Cardiac fibroblast (primary cell): ENCODE measurements around the gene ARHGAP10.
A peak's percentile ranks its signal among the peaks of the same experiment; 100 is the strongest.
"Not testable (repeated sequence)": the region's sequence is repeated elsewhere in the genome, so short reads cannot be mapped to it uniquely, and the experiment has no call there.

Source experiments
- DNase-seq, 2 donors: peaks; one replicate each; pipeline versions ENCODE4 v3.0.0 to v3.0.0-alpha.2; 2010; ENCODE audit warnings: low read depth in 2 of 2
- H3K4me3 ChIP-seq, 2 donors: replicated peaks in 1 of 2; 1 replicate in 1 of 2; 2 replicates in 1 of 2; pipeline ENCODE4 v1.5.1; 2011; ENCODE audit warnings: low read depth in 2 of 2, low read length in 2 of 2, mild to moderate bottlenecking in 2 of 2, moderate library complexity in 1 of 2
- TF ChIP-seq, protein P1 (sequence below): IDR thresholded peaks from one replicate; pipeline ENCODE4 v1.5.1; 2011; ENCODE audit warnings: low read depth, mild to moderate bottlenecking, low read length, inconsistent platforms

Gene ARHGAP10

DNA sequence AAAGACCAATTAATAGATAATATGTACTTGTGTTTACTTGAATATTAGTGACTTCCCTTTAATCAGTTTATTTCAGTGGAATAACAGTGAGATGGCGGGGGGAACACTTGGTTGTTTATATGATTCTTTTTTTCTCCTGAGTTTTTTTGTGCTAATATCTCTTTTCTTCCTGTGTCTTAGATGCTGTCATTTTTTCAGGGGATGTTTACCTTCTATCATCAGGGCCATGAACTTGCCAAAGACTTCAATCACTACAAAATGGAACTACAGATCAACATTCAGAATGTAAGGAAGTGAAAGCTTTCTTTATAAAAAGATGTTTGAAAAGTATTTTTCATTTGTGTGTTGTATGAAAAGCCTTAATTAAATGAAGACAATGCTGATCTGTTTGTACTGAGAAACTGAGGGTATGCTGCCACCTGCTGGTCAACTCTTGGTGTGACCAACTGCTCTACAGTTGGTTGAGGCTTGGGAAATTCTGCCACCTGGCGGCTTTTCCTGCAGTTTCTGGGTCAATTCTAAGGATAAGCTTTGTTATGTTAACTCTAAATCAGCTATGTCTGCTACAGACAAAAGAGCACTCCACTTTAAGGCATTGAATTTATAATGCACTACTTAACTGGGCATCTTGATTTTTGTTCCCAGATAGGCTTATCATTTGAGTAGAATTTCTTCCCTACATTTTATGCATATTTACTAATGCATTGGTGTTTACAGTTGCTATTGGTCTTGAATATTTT, 134.8 kb downstream of the ARHGAP10 start:
- TF ChIP-seq, protein P1, sequence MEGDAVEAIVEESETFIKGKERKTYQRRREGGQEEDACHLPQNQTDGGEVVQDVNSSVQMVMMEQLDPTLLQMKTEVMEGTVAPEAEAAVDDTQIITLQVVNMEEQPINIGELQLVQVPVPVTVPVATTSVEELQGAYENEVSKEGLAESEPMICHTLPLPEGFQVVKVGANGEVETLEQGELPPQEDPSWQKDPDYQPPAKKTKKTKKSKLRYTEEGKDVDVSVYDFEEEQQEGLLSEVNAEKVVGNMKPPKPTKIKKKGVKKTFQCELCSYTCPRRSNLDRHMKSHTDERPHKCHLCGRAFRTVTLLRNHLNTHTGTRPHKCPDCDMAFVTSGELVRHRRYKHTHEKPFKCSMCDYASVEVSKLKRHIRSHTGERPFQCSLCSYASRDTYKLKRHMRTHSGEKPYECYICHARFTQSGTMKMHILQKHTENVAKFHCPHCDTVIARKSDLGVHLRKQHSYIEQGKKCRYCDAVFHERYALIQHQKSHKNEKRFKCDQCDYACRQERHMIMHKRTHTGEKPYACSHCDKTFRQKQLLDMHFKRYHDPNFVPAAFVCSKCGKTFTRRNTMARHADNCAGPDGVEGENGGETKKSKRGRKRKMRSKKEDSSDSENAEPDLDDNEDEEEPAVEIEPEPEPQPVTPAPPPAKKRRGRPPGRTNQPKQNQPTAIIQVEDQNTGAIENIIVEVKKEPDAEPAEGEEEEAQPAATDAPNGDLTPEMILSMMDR, result peak; percentile 93
- H3K4me3 ChIP-seq, result no peak overlapping the region
- DNase-seq, result peak; percentile 95

DNA sequence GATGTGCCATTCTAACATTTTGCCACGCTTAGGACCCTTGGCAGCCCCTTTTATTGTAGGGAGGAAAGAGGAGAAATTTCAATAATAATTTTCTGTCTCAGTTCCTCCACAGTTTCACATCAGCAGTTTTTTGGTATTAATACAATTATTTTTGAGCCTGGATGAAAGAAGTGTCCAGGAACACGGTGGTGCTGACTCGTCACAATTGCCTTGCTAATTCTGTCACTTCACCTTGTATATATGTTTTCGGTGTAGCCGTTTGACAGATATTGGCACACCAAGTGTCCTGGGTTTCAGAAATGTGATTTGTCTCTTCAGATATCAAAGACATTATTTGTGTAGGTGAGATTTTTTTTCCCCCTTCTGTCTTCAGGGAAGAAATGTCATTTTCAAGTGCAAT, 142.2 kb downstream of the ARHGAP10 start:
- H3K4me3 ChIP-seq, result no peak overlapping the region
- DNase-seq, result no peak
- TF ChIP-seq, protein P1, result no peak

DNA sequence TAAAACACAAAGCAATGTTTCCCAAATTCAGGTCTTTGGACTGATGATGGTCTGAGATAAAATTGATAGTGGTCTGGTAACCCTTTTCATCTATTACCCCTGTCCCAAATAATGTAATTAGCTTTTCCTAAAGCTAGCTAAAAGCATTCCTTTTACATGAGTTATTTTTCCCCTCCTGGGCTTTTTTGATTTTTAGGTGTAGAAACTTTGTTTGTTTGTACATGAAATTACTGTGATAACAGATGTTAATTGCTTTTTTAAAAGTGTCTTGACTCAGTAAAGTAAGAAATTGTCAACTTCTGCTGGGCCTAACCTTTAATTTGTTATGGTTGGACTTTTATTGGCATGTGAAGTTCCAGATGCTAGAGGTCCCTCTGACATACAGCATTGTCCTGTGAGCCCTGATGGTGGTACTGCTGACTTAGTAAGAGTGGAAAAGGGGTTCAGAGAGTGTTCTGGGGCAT, 145.5 kb downstream of the ARHGAP10 start:
- TF ChIP-seq, protein P1, result no peak
- no peak overlapping the region for H3K4me3 ChIP-seq
- no peak for DNase-seq

DNA sequence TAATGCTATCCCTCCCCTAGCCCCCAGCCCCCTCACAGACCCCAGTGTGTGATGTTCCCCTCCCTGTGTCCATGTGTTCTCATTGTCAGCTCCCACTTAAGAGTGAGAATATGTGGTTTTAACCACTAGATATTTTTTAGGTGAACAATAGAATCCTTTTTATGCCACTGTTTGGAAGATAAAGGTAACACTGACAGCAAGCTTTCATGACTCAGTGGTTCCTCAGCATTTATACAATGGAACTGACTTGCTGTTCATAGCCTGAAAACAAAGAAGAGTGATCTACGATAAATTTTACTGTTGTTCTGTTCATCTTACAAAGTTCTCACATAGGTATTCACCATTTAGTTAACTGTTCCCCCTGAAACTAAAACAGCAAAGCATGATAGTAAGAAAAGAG, 147.8 kb downstream of the ARHGAP10 start:
- DNase-seq, result peak in 1 of 2 donors; percentile 38
- no peak overlapping the region for H3K4me3 ChIP-seq
- TF ChIP-seq, protein P1, result no peak

DNA sequence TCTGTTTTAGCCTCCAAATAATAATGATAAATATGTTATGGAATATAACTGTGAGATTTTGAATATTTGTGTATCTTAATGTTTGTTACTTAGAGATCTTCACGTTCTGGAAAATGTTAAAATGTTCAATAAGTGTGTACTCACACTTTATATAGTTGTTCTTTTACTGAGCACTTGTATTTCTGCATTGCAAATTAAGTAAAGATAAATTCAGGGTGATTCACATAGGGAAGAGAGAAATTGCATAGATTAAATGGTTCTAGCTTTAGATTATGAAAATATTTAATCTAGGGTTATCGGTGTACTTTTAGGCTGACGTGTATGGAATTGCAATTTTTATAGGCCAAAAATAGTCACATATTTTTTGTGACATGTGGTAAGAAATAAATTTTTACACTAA, 148.6 kb downstream of the ARHGAP10 start:
- no peak overlapping the region for H3K4me3 ChIP-seq
- no peak for DNase-seq
- TF ChIP-seq, protein P1, result no peak

DNA sequence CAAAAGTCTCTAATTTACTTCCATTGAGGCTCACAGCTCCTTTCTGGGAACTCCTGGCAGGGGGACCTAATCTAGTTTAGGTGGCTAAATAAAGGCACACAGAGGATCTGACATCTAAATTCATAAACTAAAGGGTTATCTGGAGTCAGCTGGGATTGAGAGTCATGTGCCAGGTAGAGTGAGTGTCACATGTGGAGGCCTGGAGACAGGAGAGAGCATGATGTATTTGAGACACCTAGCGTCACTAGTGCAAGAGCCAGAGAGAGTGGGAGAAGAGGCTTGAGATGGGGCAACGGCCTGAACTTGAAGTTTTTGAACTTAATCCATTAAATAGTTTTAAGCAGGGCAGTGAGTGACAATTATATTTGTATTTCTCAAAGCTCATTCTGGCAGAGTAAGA, 152.6 kb downstream of the ARHGAP10 start:
- TF ChIP-seq, protein P1, result no peak
- H3K4me3 ChIP-seq, result no peak overlapping the region
- no peak for DNase-seq

DNA sequence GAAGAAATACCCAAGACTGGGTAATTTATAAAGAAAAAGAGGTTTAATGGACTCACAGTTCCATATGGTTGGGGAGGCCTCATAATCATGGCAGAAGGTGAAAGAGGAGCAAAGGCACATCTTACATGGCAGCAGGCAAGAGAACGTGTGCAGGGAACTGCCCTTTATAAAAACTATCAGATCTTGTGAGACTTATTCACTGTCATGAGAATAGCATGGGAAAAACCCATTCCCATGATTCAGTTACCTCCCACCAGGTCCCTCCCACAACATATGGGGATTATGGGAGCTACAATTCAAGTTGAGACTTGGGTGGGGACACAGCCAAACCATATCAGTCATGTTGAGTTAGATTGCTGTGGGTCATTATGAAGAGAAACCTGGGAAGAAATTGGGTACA, 153.3 kb downstream of the ARHGAP10 start:
- not testable (repeated sequence) for DNase-seq

More for the DNA sequence above, 153.3 kb downstream of the ARHGAP10 start:
- not testable (repeated sequence) for H3K4me3 ChIP-seq
